ENCODE results near the gene RBM44.

RBM44 gene

DNA sequence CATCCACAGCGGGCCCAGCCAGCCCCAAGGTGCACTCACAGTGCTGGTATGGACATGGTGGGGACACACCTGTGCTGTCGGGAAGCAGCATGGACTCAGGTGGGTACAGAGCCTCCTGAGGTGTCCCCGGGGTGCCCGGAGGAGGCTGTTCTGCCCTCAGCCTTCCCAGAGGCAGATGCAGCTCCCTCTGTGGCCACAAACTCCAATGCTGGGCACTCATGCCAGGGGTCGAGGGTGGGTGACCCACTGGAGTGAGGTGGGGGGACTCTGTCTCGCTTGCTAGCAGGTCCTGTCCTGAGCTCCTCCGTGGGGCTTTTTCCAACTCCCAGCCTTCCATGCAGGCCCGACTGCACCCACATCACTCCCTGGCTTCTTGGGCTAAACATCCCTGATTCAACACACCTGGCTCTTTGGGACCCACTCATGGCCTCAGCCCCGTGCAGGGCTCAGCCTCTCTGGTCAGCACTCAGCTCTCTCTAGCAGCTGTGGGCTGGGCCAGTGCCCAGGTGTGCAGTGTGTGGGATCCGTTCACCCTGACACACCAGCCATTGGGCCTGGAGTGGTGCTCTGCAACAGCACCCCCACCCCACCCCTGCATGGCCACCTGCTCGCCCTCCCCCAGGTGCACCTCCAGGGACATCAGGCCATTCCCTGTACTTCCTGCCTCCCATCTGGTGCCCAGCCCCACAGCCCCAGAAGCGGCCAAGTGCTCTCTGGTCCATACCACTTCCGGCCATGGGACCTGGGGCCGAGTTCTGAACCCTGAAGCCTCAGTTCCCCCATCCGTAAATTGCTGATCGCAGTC lies 76.9 kb downstream of the RBM44 start:
- Histone ChIP-seq H3K9me3 (ENCODE audit: control insufficient read depth in 5 of 5, low read length in 5 of 5) (no peaks in the 10 kb centered on the region), H3K36me3 (ENCODE audit: control insufficient read depth in 5 of 5, insufficient read depth in 5 of 5, low read length in 5 of 5) (no peaks in the 10 kb centered on the region), H3K27me3 (ENCODE audit: control insufficient read depth in 5 of 5, insufficient read depth in 4 of 5, low read length in 5 of 5) (peaks cover 4 to 16% (median 9%) of the 10 kb centered on the region in 5 donors), H3K4me3 (ENCODE audit: low read depth in 1 of 5, low read length in 5 of 5) (no peak overlapping the region), H3K4me1 (ENCODE audit: control insufficient read depth in 5 of 5, insufficient read depth in 5 of 5, low read length in 5 of 5) (no peaks in the 10 kb centered on the region), H3K9ac (ENCODE audit: low read length in 5 of 5) (no peak overlapping the region), H3K27ac (ENCODE audit: low read depth, low read length) (no peak overlapping the region)

DNA sequence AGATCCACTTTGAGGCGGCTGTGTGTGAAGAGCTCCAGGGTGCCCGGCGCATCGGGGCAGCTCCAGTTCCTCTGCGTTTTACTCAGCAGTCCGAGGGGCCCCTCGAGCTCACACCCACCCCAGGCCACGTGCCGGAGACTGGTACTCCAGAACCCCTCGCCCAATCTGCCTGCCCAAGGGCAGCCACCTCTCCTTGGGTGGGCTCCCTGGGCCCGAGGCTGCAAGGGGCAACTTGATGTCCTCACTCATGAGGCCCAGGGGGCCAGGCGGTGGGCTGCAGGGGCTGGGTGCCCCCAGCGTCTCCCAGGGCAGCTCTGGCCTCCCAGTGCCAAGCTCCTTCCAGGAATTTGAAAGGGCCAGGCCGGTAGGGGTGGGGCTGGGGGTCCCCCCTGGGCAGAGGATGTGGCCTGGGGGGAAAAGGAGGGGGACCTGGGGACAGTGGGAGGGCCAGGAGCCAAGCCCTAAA lies 77.5 kb downstream of the RBM44 start:
- Histone ChIP-seq H3K4me3 (ENCODE audit: low read depth in 1 of 5, low read length in 5 of 5) (no peak overlapping the region), H3K4me1 (ENCODE audit: control insufficient read depth in 5 of 5, insufficient read depth in 5 of 5, low read length in 5 of 5) (no peaks in the 10 kb centered on the region), H3K27me3 (ENCODE audit: control insufficient read depth in 5 of 5, insufficient read depth in 4 of 5, low read length in 5 of 5) (peaks cover 0 to 14% (median 9%) of the 10 kb centered on the region in 5 donors), H3K9ac (ENCODE audit: low read length in 5 of 5) (no peak overlapping the region), H3K9me3 (ENCODE audit: control insufficient read depth in 5 of 5, low read length in 5 of 5) (no peaks in the 10 kb centered on the region), H3K36me3 (ENCODE audit: control insufficient read depth in 5 of 5, insufficient read depth in 5 of 5, low read length in 5 of 5) (no peaks in the 10 kb centered on the region), H3K27ac (ENCODE audit: low read depth, low read length) (no peak overlapping the region)

DNA sequence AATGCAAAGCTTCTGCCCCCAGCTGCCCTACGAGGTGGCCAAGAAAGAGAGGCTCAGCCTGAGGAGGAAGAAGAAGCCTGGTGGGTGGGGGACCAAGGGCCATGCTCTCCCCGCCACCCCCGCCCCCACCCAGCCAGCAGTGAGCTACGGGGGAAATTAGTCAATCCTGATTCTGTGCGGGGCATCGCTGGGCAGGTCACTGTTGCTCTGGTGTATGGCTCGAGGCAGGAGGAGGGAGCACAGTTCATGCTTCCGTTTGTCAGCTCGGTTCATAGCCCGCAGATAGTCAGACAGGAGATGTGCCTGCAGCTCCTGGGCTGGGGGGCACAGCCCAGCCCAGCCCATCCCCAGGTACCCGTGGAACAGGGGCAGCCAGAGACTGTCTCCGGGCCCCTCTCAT lies 78.0 kb downstream of the RBM44 start:
- Histone ChIP-seq H3K9ac (ENCODE audit: low read length in 5 of 5) (no peak overlapping the region), H3K4me1 (ENCODE audit: control insufficient read depth in 5 of 5, insufficient read depth in 5 of 5, low read length in 5 of 5) (no peaks in the 10 kb centered on the region), H3K36me3 (ENCODE audit: control insufficient read depth in 5 of 5, insufficient read depth in 5 of 5, low read length in 5 of 5) (no peaks in the 10 kb centered on the region), H3K27me3 (ENCODE audit: control insufficient read depth in 5 of 5, insufficient read depth in 4 of 5, low read length in 5 of 5) (peaks cover 0 to 14% (median 5%) of the 10 kb centered on the region in 5 donors), H3K27ac (ENCODE audit: low read depth, low read length) (no peak overlapping the region), H3K9me3 (ENCODE audit: control insufficient read depth in 5 of 5, low read length in 5 of 5) (no peaks in the 10 kb centered on the region), H3K4me3 (ENCODE audit: low read depth in 1 of 5, low read length in 5 of 5) (no peak overlapping the region)

DNA sequence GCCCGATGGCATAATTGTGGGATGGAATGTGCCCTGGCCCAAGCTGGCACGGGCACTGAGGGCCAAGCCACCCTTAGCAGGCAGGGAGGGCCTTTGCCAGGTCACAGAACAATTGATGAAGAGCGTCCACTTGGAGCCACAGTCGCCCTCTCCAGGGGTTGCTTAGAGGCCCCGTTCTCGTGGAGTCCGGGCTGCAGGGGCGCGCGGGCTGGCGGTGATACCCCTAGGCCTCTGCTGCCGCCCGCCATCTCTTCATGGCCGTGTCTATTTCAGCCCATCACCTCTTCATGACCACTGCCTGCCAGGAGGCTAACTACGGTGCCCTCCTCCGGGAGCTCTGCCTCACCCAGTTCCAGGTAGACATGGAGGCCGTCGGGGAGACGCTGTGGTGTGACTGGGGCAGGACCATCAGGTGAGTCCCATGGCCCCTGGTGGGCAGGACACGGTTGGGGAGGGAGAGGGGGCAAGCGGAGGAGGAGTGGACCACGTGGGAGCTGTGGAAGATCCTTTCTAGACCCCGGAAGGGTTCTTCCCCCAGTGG lies 78.4 kb downstream of the RBM44 start:
- Histone ChIP-seq H3K27me3 (ENCODE audit: control insufficient read depth in 5 of 5, insufficient read depth in 4 of 5, low read length in 5 of 5) (peaks cover 0 to 13% (median 5%) of the 10 kb centered on the region in 5 donors), H3K4me3 (ENCODE audit: low read depth in 1 of 5, low read length in 5 of 5) (no peak overlapping the region), H3K27ac (ENCODE audit: low read depth, low read length) (no peak overlapping the region), H3K36me3 (ENCODE audit: control insufficient read depth in 5 of 5, insufficient read depth in 5 of 5, low read length in 5 of 5) (no peaks in the 10 kb centered on the region), H3K9ac (ENCODE audit: low read length in 5 of 5) (no peak overlapping the region), H3K4me1 (ENCODE audit: control insufficient read depth in 5 of 5, insufficient read depth in 5 of 5, low read length in 5 of 5) (no peaks in the 10 kb centered on the region), H3K9me3 (ENCODE audit: control insufficient read depth in 5 of 5, low read length in 5 of 5) (no peaks in the 10 kb centered on the region)

- H3K27me3 ChIP-seq (ENCODE audit: control insufficient read depth in 5 of 5, insufficient read depth in 4 of 5, low read length in 5 of 5), result peaks cover 0 to 8% (median 5%) of the 10 kb centered on the region in 5 donors
- H3K9ac ChIP-seq (ENCODE audit: low read length in 5 of 5), result no peak overlapping the region
- no peaks in the 10 kb centered on the region for H3K4me1 ChIP-seq (ENCODE audit: control insufficient read depth in 5 of 5, insufficient read depth in 5 of 5, low read length in 5 of 5)
- H3K27ac ChIP-seq (ENCODE audit: low read depth, low read length), result no peak overlapping the region
- H3K9me3 ChIP-seq (ENCODE audit: control insufficient read depth in 5 of 5, low read length in 5 of 5), result no peaks in the 10 kb centered on the region
- no peak overlapping the region for H3K4me3 ChIP-seq (ENCODE audit: low read depth in 1 of 5, low read length in 5 of 5)
- H3K36me3 ChIP-seq (ENCODE audit: control insufficient read depth in 5 of 5, insufficient read depth in 5 of 5, low read length in 5 of 5), result no peaks in the 10 kb centered on the region
Measured at GRCh38 chr2:237877576-237878307, 79.2 kb downstream of the RBM44 start.

- Histone ChIP-seq H3K9me3 (ENCODE audit: control insufficient read depth in 5 of 5, low read length in 5 of 5) (no peaks in the 10 kb centered on the region), H3K4me3 (ENCODE audit: low read depth in 1 of 5, low read length in 5 of 5) (no peak overlapping the region), H3K4me1 (ENCODE audit: control insufficient read depth in 5 of 5, insufficient read depth in 5 of 5, low read length in 5 of 5) (no peaks in the 10 kb centered on the region), H3K27me3 (ENCODE audit: control insufficient read depth in 5 of 5, insufficient read depth in 4 of 5, low read length in 5 of 5) (peaks cover 0 to 7% (median 5%) of the 10 kb centered on the region in 5 donors), H3K9ac (ENCODE audit: low read length in 5 of 5) (no peak overlapping the region), H3K27ac (ENCODE audit: low read depth, low read length) (no peak overlapping the region), H3K36me3 (ENCODE audit: control insufficient read depth in 5 of 5, insufficient read depth in 5 of 5, low read length in 5 of 5) (no peaks in the 10 kb centered on the region)
Measured at GRCh38 chr2:237878321-237879057, 79.9 kb downstream of the RBM44 start.

DNA sequence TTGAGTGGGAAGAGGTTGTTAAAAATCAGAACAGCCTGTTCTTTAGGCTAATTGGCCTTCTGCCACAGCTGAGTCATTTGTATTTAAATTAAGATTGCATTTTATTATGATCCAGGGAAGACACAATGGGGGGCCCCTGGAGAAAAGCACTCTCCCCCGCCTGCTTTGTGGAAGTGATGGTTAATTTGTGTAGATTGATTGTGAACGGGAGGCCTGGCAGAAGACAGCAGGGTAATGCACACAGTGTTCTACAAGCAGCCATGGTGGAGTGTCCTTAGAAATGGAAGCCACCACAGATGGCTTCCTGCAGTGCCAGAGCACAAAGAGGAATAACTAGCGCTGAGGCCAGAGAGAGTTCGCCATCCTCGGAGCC lies 80.5 kb downstream of the RBM44 start:
- Histone ChIP-seq H3K9me3 (ENCODE audit: control insufficient read depth in 5 of 5, low read length in 5 of 5) (no peaks in the 10 kb centered on the region), H3K27ac (ENCODE audit: low read depth, low read length) (no peak overlapping the region), H3K4me1 (ENCODE audit: control insufficient read depth in 5 of 5, insufficient read depth in 5 of 5, low read length in 5 of 5) (no peaks in the 10 kb centered on the region), H3K36me3 (ENCODE audit: control insufficient read depth in 5 of 5, insufficient read depth in 5 of 5, low read length in 5 of 5) (no peaks in the 10 kb centered on the region), H3K27me3 (ENCODE audit: control insufficient read depth in 5 of 5, insufficient read depth in 4 of 5, low read length in 5 of 5) (peaks cover 0 to 5% (median 4%) of the 10 kb centered on the region in 5 donors), H3K9ac (ENCODE audit: low read length in 5 of 5) (no peak overlapping the region), H3K4me3 (ENCODE audit: low read depth in 1 of 5, low read length in 5 of 5) (no peak overlapping the region)

- H3K9ac ChIP-seq (ENCODE audit: low read length in 5 of 5), result no peak overlapping the region
- H3K4me1 ChIP-seq (ENCODE audit: control insufficient read depth in 5 of 5, insufficient read depth in 5 of 5, low read length in 5 of 5), result no peaks in the 10 kb centered on the region
- no peak overlapping the region for H3K27ac ChIP-seq (ENCODE audit: low read depth, low read length)
- no peaks in the 10 kb centered on the region for H3K9me3 ChIP-seq (ENCODE audit: control insufficient read depth in 5 of 5, low read length in 5 of 5)
- no peak overlapping the region for H3K4me3 ChIP-seq (ENCODE audit: low read depth in 1 of 5, low read length in 5 of 5)
- peaks cover 0 to 5% (median 0%) of the 10 kb centered on the region in 5 donors for H3K27me3 ChIP-seq (ENCODE audit: control insufficient read depth in 5 of 5, insufficient read depth in 4 of 5, low read length in 5 of 5)
- no peaks in the 10 kb centered on the region for H3K36me3 ChIP-seq (ENCODE audit: control insufficient read depth in 5 of 5, insufficient read depth in 5 of 5, low read length in 5 of 5)
Measured at GRCh38 chr2:237879991-237880560, 81.5 kb downstream of the RBM44 start.

- H3K36me3 ChIP-seq (ENCODE audit: control insufficient read depth in 5 of 5, insufficient read depth in 5 of 5, low read length in 5 of 5), result no peaks in the 10 kb centered on the region
- H3K4me3 ChIP-seq (ENCODE audit: low read depth in 1 of 5, low read length in 5 of 5), result no peak overlapping the region
- H3K27ac ChIP-seq (ENCODE audit: low read depth, low read length), result no peak overlapping the region
- H3K27me3 ChIP-seq (ENCODE audit: control insufficient read depth in 5 of 5, insufficient read depth in 4 of 5, low read length in 5 of 5), result no peaks in the 10 kb centered on the region
- H3K9ac ChIP-seq (ENCODE audit: low read length in 5 of 5), result no peak overlapping the region
- peaks cover 0 to 15% (median 10%) of the 10 kb centered on the region in 5 donors for H3K4me1 ChIP-seq (ENCODE audit: control insufficient read depth in 5 of 5, insufficient read depth in 5 of 5, low read length in 5 of 5)
- no peaks in the 10 kb centered on the region for H3K9me3 ChIP-seq (ENCODE audit: control insufficient read depth in 5 of 5, low read length in 5 of 5)
Measured at GRCh38 chr2:237882510-237883481, 84.2 kb downstream of the RBM44 start.
